NCI-H748 (cell line): Measurements from ENCODE around the gene PPT2.

Experiments used
- DNase-seq: peaks from one replicate; lab custom pipeline; 2025; ENCODE audit not compliant: unreplicated experiment; lab: John Stamatoyannopoulos, UW

The PPT2 gene, protein sequence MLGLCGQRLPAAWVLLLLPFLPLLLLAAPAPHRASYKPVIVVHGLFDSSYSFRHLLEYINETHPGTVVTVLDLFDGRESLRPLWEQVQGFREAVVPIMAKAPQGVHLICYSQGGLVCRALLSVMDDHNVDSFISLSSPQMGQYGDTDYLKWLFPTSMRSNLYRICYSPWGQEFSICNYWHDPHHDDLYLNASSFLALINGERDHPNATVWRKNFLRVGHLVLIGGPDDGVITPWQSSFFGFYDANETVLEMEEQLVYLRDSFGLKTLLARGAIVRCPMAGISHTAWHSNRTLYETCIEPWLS

DNA sequence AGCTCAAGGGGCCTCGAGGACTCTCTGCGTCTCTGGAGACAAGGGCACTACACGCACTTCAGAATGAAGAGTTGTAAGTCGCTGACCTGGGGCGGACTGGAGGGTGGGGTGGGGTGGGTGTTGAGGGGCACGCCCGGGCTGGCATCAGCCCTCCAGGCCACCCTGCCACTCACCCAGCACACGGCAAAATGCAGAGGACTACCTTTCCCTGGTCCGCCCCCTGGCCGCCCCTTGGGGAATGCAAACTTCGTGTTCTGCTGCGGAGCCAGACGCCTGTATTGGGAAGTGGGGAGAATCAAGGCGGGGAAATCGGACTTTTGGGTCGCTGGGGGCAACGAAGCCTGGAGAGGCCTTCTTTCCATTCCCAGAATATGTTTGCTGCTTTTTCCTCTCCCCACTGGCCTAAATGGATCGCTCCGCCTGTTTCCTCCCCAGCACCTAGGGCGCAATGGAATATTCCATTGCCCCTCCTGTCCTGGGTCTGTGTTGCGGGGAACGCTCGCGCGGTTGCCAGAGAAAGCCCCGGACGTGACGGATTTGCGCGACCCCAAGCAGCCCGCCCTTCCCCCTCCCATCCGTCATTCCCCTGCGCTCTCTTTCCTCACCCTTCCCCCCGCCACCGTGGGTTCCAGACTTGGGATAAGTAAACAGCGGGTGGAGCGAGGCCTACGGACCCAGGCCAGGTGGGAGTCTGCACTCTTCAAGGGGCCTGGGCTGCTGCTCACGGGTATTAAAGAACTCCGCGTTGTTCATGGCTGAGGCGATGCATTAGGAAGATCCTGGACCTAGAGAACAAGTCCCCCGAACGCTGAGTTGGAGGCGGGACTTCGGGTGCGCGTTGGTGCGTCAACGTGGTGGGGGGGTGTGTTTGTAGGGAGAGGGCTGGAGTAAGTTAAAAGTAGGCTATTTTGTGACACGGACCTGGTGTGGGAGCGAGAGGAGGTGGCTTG, at the start of gene PPT2:
TSS of gene PPT2 (plus strand) at position 578 of the 950 bp plus-strand sequence. CDS start 454 bp downstream, outside the sequence.
- peak; percentile 96 for DNase-seq

DNA sequence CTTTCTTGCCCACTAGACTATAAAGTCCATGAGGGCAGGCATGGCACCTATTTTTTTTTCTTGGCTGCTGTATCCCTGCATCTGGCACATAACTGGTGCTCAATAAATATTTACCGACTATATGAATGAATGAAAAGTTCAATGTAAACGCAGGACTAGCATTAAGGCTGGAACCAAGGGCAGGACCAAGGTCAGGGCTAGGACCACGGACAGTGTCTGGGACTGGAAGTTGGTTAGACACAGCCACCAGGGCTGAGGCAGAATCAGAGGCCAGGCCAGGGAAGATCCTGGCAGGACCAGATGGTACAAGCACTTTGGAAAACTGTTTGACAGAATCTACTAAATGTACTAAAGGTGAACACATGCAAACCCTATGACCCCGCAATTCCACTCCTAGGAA, 48.5 kb upstream of the PPT2 start:
- DNase-seq = no peak

DNA sequence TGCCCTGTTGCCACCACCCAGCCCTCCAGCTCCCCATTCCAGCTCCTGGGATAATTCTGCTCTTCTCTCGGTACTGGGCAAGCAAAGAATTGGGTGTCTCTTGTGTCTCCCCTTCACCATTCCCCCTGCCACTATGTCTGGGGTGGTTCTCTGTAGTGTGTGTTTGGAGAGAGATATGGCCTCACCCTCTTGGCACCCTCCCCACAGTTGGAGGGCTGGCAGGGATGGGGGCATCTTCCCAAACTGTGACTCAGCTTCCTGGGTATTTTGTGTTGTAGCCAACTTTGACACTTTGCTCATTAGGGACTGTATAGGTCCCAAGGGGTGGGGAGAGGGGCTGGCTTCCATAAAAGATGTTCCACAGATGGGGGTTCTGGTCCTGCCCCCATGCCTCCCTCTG, 46.5 kb upstream of the PPT2 start:
- DNase-seq = no peak

DNA sequence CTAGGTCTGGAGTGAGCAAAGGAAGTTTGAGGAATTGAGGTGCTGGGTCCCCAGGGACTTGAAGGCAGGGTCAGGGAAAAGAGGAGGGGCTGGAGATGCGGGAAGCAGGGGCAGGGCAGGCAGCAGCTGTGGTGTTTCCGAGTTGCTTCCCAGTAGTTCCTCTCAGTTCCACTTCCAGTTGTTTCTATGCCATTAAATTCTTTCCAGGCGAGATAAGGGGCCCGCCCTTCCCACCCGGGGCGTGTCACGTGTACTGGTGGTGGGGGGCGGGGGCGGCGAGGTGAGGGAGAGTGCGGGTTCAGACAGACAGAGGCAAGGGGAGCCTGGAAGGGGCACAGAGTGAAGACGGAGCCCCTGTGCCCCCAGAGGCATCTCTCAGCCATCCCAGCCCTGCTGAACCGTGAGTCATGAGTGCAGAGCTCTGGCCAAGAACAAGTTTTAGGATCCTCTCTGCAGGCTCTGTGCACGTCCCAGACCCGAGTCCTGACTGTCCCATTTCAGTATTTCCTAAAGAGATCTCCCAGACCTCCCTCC, 45.8 kb upstream of the PPT2 start:
- DNase-seq = no peak

DNA sequence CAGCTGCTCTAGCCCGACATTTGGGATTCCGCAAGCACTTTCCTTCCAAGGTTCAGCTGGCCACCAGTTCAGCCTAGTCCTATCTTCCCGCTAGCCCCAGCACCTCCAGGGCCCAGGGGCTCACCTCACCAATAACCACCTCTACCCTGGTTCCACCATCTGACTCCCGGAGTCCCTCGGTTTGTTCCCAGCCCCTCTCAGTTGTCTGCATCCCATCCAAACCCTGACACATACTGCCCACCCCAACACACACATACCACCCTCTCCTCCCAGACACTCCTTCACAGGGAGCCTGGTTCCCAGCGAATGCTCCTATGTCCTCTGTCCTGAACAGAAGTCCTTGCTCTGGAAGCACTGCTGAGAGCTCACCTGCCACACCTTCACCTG, 45.2 kb upstream of the PPT2 start:
- no peak for DNase-seq

DNA sequence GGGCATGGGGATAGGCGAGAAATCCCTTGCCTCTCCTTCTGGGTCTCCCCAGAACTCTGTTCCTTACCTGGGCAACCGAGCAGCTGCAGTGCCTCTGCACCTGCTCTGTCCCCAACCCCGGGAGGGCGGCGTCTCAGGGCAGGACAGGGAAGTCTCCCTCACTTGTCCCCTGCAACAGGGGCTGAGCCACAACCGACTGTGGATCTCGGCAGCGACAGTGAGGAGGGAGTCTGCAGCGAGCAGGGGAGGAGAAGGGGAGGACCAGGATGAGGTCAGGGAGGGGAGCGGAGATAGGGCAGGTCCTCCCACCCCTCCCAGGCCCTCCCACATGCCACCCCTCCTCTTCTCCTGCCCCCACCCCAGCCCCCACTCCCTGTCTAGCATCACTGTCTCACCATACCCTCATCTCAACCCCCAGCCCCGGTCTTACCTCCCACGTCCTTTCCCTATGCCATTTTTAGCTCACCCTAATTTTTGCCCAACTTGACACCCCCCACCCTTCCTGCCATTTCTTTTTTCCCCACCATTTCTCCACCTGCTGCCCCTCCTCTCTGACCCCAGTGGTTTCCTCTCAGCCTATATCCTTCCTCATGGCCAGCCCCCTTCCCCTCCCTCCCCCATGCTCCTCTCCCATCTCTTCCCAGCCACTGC, 44.7 kb upstream of the PPT2 start, which contains the start of gene TNXB:
TSS of gene TNXB (minus strand) at position 225 of the 651 bp plus-strand sequence. CDS start 11,140 bp downstream, outside the sequence.
- no peak for DNase-seq

DNA sequence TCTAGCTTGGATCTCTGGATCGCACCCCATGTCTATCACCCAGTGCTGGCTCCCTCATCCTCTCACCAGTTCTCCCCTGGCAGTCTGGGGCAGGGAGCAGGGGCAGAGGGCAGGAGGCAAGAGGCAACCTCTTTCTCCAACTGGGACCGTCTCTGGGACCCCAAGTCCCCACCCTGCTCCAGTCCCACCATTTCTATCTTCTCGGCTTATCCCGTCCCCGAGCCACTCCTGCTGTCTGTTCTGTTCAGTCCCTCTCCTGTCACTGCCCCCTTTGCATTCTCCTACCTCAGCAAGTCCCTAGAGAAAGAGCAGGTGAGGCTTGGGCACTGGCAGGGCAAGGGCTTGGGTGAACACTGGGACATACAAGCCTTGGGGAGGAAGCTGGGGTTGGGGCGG, 44.2 kb upstream of the PPT2 start:
- no peak for DNase-seq

DNA sequence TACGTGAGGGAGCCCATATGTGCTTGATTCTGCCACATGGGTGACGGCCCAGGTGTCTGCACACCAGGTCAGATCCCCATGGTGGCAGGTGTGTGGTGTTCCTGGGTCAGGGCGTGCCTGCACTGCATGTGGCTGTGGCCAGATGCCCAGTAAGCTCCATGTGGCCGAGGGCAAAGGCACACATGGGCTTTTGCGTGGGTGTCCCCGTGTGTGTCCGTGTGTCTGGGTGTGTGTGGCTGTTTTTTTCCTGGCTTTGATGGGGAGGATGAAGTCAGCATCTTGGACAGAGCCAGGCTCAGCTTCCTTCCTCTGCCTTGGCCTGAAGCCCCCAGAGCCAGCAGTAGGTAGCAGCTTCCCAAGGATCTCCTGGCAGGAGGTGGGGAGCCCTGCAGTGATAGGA, 43.3 kb upstream of the PPT2 start:
- DNase-seq = no peak

DNA sequence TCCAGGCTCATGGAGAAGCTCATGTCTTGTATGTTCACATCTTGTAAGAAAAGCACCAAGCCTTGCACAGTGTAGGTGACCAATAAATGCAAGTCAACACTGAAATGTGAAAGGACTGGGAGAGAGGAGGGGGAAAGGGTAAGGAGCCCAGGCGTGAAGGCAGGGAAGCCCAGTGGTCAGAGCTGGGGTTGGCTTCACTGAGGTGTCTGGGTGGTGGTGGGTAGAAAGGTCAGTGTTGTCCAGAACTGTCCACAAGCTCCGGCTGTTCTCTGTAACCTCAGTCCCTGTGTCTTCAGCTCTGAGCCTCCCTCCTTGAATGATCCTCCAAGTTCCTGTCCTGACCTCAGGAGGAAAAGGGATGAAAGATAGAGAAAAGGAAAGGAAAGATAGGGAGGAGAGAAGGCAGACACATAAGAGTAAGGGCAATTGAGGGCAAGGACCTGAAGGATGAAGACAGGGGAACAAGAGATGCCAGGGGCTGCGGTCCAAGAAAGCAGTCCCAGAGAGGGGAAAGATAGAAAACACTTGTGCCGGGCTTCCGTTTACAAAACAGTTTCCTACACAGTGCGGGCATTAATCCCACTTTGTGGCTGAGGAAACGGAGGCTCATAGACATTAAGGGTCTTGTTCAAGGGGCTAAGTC, 42.4 kb upstream of the PPT2 start:
- no peak for DNase-seq

DNA sequence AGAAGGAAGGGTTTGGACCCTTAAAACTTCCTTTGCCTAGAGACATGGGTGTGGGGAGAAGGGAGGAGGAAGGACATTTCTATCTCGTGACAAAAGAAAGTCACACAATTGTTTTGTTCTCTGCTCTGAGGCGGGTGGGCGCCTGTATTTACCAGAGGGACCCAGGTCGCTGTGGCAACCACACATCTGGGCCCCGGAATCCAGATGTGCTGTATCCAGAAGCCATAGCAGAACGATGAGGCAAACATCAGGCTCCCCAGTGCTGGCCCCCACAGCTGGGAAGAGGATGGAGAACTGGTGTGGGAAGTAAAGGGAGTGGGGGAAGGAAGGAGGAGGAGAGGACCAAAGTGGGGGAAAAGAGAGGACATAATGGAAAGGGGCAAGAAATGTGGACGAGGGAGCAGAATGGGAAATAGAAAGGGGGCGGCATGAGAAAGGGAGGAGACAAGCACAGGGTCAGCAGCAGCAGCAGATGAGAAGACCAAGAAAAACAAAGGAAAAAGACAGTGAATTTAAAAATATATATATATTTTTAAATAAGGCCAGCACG, 41.4 kb upstream of the PPT2 start:
- DNase-seq = no peak

DNA sequence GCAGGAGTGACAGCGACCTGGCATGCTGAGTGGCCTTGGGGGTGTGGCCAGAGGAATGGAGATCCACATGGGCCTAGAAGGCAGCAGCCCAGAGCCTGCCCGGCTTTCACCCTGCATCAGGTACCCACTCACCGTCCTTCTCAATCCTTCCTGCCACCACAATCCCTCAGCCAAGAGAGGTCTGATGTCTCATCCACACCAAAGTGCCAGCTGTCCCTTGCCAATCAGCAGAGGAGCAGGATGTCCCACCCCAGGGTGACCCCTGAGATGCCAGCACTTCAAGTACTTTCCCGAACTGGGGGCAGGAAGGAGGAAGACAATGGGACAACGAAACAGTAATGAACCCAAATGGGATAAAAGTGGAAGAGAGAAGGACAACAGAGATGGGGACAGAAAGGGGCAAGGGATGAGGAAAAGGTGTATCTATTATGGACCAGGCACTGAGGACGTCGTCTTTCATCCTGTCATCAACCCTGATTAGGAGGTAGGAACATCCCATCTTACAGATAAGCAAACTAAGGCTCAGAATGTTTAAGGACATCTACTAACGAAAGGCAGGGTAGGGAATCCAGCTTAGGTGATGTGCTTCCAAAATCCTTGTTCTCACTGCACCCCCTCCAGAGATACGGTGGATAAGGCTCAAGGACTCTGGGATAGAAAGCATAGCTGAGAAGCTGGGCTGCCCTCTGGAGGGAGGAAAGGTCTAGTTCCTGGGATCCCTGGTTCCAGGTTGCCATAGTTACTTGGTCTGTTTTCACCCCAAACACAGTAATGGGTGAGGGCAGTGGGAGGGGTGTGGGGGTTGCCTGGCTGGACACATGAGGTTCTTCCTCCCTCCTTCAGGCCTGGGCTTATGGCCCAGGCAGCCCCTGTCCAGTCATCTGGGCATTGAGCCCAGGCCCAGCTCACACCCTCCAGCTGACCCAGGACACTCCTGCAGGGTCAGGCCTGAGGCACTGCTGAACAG, 40.3 kb upstream of the PPT2 start:
- peak; percentile 34 for DNase-seq

DNA sequence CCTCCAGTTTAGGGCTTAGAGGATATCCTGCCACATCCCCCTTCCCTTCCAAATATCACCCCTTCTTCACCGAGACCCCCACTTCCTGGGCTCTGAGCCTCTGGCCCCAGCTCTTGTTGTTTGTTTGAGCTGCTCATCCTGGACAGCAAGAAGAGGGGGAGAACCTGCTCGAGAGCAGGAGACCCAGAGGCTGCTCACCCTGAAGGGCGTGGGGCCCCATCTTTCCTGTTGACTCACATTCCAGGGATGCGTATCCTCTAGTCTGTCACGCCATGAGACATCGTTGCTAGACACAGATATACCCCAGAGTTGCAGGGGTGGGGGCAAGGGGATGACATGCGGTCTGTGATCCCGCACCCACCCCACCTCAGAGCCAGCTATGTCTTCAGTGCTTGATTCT, 39.1 kb upstream of the PPT2 start:
- DNase-seq = no peak

DNA sequence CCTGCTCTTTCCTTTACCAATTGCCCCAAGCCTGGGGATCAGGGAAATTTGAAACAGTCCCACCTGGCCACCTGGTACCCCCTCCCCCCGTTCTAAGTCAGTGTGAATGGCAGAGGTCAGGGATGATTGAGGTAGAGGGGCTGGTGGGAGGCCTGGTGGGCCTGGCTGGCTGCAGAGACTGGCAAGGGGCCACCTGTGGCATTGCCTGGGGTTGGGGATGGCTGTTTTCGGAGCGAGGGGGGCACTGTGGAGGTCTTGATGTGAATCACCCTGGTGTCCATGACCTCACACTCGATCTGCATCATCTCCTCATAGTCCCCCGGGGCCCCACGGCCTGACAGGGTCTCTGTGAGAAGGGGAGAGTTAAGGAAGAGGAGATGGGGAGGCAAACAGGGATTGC, 38.3 kb upstream of the PPT2 start:
- DNase-seq = no peak

DNA sequence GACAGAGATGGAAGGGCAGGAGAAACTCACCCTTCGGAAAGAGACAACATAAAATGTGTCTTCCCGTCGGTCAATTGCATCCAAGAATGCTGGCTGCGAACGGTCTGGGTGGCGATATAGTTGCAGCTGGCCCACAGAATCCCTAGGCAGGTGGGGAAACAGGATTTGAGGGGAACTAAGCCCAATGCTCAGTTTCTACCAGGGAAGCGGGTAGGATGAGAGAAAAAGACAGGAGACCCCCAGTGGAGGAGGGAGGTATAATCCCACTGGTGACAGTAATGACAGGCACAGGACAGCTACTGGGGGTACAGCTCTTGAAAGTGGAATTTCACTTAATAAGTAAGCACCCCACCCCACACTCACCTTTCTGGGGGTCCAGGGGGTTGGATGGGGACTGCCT, 37.3 kb upstream of the PPT2 start:
- no peak for DNase-seq

DNA sequence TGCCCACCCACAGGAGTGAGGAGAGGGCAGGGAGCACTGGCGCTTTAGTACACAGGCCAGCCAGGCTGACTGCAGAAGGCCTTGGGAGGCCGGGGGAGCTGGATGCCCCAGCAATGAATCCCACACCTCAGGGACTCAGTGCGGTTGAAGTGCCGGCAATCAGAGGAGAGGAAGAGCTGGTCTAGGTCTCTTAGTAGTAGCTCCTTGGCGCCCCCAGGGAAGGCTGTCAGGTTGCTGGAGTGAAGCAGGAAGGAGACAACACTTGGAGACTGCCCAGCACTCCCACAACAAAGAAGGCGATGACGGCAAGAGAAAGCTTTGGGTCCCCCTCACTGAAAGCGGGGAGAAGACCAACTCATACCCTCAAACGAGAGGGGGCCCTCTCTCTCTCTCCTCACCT, 36.5 kb upstream of the PPT2 start:
- no peak for DNase-seq

DNA sequence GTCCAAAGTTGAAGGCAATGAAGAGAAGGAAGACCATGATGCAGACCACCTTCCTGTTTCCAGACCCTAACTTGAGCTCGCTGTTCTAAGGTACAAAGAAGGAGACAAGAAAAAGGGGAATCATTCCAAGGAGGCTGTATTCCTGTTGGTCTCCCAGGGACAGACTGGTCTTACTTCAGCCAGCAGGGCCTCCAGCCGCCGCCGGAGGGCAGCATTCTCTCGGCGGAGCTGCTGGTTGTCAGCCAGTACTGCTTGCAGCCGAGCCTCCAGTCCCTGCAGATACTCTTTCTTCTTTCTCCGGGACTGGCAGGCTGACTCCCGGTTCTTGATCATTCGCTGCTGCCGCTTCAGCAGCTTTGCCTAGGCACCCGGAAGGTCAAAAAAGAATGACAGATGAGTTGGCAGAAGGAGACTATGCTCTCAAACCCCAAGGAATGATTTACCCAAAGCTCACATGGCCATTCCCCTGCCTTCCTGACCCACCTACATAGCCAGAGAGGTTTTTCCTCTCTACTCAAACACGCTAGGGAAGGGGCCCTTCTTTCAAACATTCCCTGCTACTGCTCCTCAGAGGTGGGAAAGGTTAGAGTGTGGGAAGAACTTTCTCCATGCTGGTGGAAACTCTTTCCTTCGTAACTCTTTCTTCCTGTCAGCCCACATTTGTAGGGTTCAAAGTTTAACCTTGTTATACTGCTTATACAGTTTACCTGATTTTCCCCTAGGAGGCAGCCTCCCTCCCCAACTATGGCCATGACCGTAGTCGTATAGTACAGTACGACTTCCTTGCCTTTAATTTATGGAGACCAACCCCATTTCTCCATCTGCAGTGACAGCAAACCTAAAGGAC, 34.9 kb upstream of the PPT2 start:
- DNase-seq = peak; percentile 79

DNA sequence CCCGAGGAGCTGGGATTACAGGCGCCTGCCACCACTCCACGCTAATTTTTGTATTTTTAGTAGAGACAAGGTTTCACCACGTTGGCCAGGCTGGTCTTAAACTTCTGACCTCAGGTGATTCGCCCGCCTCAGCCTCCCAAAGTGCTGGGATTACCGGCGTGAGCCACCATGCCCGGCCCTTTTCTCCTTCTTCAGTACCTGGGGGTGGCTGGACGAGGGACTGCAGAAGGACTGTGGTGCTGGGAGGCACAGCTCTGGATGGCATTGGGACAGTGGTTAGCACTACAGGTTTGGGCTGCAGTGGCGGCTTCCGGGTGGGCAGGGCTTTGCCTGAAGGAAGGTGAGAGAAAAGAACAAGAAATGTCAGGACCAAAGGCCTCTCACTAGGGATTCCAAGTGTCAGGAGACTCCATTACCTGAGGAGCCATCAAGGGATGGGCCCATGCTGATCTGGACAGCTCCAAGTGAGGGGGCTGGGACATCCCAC, 33.3 kb upstream of the PPT2 start:
- DNase-seq = no peak

DNA sequence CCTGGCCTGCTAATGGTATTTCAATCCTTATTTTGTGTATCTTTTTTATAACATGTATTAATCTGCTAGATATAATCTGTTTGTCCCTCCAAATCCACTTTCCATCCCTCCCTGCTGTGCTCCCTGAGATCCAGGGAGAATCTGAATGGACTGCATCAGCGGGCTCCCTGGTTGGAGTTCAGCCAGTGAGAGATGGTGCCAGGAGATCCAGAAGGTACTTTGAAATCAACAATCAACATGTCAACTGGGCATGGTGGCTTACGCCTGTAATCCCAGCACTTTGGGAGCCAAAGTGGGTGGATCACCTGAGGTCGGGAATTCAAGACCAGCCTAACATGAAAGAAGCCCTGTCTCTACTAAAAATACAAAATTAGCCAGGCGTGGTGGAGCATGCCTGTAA, 30.3 kb upstream of the PPT2 start:
- no peak for DNase-seq
